ENCODE measurements around the gene NECTIN4. TPM values are rescaled to one million over a fixed set of nuclear protein-coding genes. Genes with fewer than 3 reads are reported as not detected.

NECTIN4 gene
- total and polyA plus RNA-seq, 9 donors: 0.07 to 4.4 (median 0.21) TPM; not detected in 3

GRCh38 chr1:161089938-161090337 lies 580 bp upstream of the NECTIN4 start:
- WGBS, 3 donors: 91 to 93% (median 92%) methylated on average over 5 of the region's 5 CpGs
- Histone ChIP-seq H3K4me1 (ENCODE audit: insufficient read depth) (no peaks in the 10 kb centered on the region), H3K36me3 (no peaks in the 10 kb centered on the region), H3K27ac (no peak overlapping the region), H3K4me3 (no peak overlapping the region), H3K9me3 (no peaks in the 10 kb centered on the region), H3K27me3 (no peaks in the 10 kb centered on the region)
- no peak for TF ChIP-seq POLR2A (IDR thresholded peaks at IDR 0.05)
- no peak for TF ChIP-seq EP300 (IDR thresholded peaks at IDR 0.05)
- TF ChIP-seq CTCF (IDR thresholded peaks at IDR 0.05): no peak
- intact Hi-C loops (cut with DNase I): loop anchor here in 3 of 4 donors (10.0 kb wide), 4 partner anchors 45 to 365 kb away; partner anchors contain the start of gene USF1 (in 2 of the 3)
- DNase-seq: no peak

- Histone ChIP-seq H3K4me3 (no peak overlapping the region), H3K27ac (no peak overlapping the region)
- WGBS, 3 donors: 68 to 81% (median 79%) methylated on average over 3 of the region's 3 CpGs
Measured at GRCh38 chr1:161088587-161089110, 709 bp downstream of the NECTIN4 start.

GRCh38 chr1:161086457-161086856 lies 2.9 kb downstream of the NECTIN4 start:
- no peak overlapping the region for H3K27ac ChIP-seq
- no peaks in the 10 kb centered on the region for H3K27me3 ChIP-seq
- no peaks in the 10 kb centered on the region for H3K9me3 ChIP-seq
- TF ChIP-seq CTCF (IDR thresholded peaks at IDR 0.05) (no peak), EP300 (IDR thresholded peaks at IDR 0.05) (no peak), POLR2A (IDR thresholded peaks at IDR 0.05) (no peak)
- no peaks in the 10 kb centered on the region for H3K4me1 ChIP-seq (ENCODE audit: insufficient read depth)
- no peak for DNase-seq
- H3K36me3 ChIP-seq: no peaks in the 10 kb centered on the region
- 63 to 70% (median 66%) methylated on average over 4 of the region's 4 CpGs for WGBS, 3 donors
- no peak overlapping the region for H3K4me3 ChIP-seq
- intact Hi-C loops (cut with DNase I): no loop called here

More at GRCh38 chr1:161088587-161089110, 709 bp downstream of the NECTIN4 start:
- H3K9me3 ChIP-seq: no peaks in the 10 kb centered on the region
- no peak for DNase-seq
- H3K4me1 ChIP-seq (ENCODE audit: insufficient read depth): no peaks in the 10 kb centered on the region
- intact Hi-C loops (cut with DNase I): no loop called here
- no peaks in the 10 kb centered on the region for H3K27me3 ChIP-seq
- H3K36me3 ChIP-seq: no peaks in the 10 kb centered on the region
- no peak for TF ChIP-seq POLR2A (IDR thresholded peaks at IDR 0.05)
- TF ChIP-seq EP300 (IDR thresholded peaks at IDR 0.05): no peak
- TF ChIP-seq CTCF (IDR thresholded peaks at IDR 0.05): no peak

- Histone ChIP-seq H3K9me3 (no peaks in the 10 kb centered on the region), H3K27me3 (no peaks in the 10 kb centered on the region), H3K4me3 (no peak overlapping the region), H3K27ac (no peak overlapping the region), H3K36me3 (no peaks in the 10 kb centered on the region), H3K4me1 (ENCODE audit: insufficient read depth) (no peaks in the 10 kb centered on the region)
- DNase-seq: no peak
- TF ChIP-seq EP300 (IDR thresholded peaks at IDR 0.05) (no peak), CTCF (IDR thresholded peaks at IDR 0.05) (no peak), POLR2A (IDR thresholded peaks at IDR 0.05) (no peak)
- intact Hi-C loops (cut with DNase I): no loop called here
- 37 to 45% (median 44%) methylated on average over 2 of the region's 2 CpGs for WGBS, 3 donors
Measured at GRCh38 chr1:161085165-161085564, 4.2 kb downstream of the NECTIN4 start.
